H54 (cell line): ENCODE results near the gene MYBPH.
A peak's percentile ranks its signal among the peaks of the same experiment; 100 is the strongest.

Source experiments
- DNase-seq: peaks from one replicate; pipeline ENCODE4 v3.0.0; 2011; ENCODE audit warnings: low spot score, mixed read lengths; ENCODE audit not compliant: insufficient read length
- FAIRE-seq: peaks from 3 replicates; lab custom pipeline; 2011; peaks lifted over from hg19 to GRCh38; lab: Jason Lieb, UNC
- POLR2A ChIP-seq: IDR thresholded peaks from 2 replicates; pipeline ENCODE4 v1.6.1; 2011; ENCODE audit warnings: low read depth, mild to moderate bottlenecking, low read length

The MYBPH gene

GRCh38 chr1:203135636-203136305 lies 39.9 kb downstream of the MYBPH start:
- DNase-seq (no peak), FAIRE-seq (no peak)
- no peak for TF ChIP-seq POLR2A

GRCh38 chr1:203133970-203134725 lies 41.5 kb downstream of the MYBPH start:
- TF ChIP-seq POLR2A: no peak
- FAIRE-seq (no peak), DNase-seq (no peak)

GRCh38 chr1:203131548-203132200 lies 44.0 kb downstream of the MYBPH start:
- DNase-seq (no peak), FAIRE-seq (no peak)
- no peak for TF ChIP-seq POLR2A

DNA sequence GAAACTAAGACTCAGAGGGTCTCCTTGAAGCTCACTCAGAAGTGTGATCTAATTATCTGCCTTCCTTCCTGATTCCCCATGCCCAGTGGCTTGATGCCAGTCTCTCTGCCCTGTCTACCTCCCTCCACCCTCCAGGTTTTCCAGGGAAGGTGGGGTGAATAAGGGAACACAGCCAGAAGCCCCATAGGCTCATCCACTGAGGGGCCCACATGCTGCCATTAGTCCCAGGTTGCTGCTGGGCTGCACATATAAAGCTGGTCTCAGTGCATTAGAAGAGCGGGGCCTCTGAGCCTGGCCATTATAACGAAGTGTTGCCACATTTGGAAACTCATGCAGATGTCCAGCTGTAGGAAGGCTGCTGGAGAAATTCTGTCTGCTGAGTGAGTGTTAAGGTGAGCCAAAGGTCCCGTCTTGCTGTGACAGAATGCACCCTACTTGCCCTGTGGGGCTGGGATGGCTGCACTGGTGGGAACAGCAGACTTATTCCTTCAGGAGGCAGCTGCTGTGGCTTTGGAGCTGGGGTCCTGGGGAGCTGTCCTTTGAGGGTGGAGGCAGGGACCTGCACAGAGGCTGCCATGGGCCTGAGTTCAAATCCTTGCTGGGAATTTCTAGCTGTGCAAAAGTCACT lies 45.2 kb downstream of the MYBPH start:
- TF ChIP-seq POLR2A: no peak
- DNase-seq (no peak), FAIRE-seq (no peak)

DNA sequence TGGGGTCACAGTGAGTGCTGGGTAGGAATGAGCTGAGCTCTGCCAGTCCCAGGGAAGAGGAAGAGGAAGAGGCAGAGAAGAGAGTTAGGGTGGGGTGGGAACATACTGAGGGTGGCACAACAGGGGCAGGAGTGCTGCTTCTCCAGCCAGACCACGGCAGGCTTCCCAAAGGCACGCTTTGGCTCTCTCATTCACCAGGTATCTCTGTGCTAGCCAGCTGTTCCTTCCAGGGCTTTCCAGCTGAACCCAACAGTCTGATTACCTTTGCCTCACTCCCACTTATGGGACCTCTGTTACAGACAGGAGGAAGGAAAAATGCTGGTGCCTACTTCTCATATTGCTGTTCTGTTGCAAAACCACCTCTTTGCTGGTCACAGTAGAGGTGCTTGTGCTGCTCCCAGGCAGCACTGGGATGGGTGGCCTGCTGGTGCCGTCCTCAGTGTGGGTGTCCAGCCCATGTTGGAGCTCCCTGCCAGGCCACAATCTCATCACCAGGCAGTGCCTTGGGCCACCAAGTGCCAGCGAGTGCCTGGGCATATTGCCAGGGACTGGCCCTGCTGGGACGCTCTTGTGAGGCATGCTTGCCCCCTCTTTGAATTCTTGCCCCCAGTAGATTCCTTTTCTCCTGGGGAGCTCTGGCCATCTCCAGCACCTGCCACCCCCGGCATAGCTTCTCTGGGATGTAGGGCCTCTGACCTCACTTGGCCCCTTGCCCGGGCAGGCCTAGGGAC lies 46.0 kb downstream of the MYBPH start:
- no peak for FAIRE-seq

GRCh38 chr1:203128716-203129500 lies 46.7 kb downstream of the MYBPH start:
- no peak for DNase-seq
- FAIRE-seq: no peak
- TF ChIP-seq POLR2A: no peak

More for the DNA sequence above, 46.0 kb downstream of the MYBPH start:
- no peak for DNase-seq
- no peak for TF ChIP-seq POLR2A

GRCh38 chr1:203128431-203128715 lies 47.3 kb downstream of the MYBPH start:
- DNase-seq (no peak), FAIRE-seq (no peak)
- no peak for TF ChIP-seq POLR2A

GRCh38 chr1:203127666-203128430 lies 47.8 kb downstream of the MYBPH start, which contains the start of gene ADORA1:
TSS of gene ADORA1 (plus strand) at chr1:203127726. CDS start at chr1:203128842, 1,116 bp downstream.
- no peak for FAIRE-seq
- DNase-seq: peak; percentile 80
- TF ChIP-seq POLR2A: no peak; the same call in 1 of the 2 replicates

GRCh38 chr1:203126866-203127665 lies 48.6 kb downstream of the MYBPH start:
- no peak for TF ChIP-seq POLR2A
- FAIRE-seq (no peak), DNase-seq (no peak)

DNA sequence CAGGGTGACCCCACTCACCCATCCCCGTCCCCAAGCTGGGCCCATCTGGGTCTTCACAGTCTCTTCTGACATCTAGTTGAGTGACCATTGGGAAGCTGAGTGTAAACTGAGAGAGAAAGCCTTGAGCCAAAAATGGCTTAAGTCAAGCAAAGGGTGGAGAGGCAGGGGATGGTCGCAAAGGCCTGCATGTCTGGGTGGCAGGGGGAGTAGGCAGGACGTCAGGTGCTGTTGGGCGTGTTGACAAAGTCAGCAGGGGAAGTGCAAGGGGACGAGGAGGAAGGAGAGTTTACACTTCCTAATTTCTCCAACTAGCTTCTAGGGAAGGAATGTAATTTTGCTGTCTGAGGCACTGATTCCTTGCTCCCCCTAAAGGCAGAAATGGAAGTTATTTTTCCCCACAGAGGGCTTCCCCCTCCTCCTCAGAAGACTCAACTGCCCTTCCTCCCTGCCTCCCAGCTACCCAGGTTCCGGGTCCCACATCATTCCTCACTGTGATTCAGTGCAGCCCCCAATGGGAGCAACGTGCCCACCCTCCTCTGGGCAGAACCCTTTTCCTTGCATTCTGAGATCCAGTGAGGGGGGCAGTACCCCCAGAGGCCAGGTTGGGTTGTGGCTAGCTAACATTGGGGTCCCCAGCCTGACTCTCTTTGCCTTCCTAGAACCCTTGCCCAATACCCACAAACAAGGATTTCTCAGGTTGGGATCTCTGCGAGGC lies 49.3 kb downstream of the MYBPH start:
- DNase-seq: no peak

GRCh38 chr1:203124546-203125317 lies 50.9 kb downstream of the MYBPH start:
- no peak for FAIRE-seq
- no peak for DNase-seq
- no peak for TF ChIP-seq POLR2A

More for the DNA sequence above, 49.3 kb downstream of the MYBPH start:
- no peak for TF ChIP-seq POLR2A
- FAIRE-seq: no peak
